CD4-positive, alpha-beta T cell treated with Interleukin-4 for 4 hours (primary cell): Measurements from ENCODE around the gene MPHOSPH10.
"Not testable (repeated sequence)": the region's sequence is repeated elsewhere in the genome, so short reads cannot be mapped to it uniquely, and the experiment has no call there.

Source experiments
- DNase-seq: peaks from one replicate; pipeline ENCODE4 v3.0.0-alpha.2; 2020

MPHOSPH10 gene

DNA sequence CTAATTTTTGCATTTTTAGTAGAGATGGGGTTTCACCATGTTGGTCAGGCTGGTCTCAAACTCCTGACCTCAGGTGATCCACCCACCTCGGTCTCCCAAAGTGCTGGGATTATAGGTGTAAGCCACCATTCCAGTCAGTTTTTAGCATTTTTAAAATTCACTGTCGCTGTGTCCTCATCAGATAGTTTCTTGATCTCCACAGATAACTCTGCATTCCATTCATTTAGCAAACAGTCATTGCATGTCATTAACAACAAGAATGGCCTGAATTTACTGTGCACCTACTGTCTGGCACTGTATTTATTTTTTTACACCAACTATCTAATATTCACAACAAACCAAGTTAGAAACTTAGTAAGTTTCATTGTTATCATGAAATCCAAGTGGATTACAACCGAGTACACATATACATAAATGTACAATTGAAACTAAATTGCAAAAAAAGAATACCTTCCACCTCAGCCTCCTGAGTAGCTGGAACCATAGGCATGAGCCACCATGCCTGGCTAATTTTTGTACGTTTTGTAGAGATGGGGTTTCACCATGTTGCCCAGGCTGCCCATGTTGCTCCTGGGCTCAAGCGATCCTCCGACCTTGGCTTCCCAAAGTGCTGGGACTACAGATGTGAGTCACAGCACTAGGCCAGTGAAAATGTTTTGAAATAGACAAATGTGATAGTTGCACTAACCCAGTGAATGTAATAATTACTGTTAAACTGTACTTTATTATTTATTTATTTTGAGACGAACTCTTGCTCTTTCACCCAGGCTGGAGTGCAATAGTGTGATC is 4.7 kb upstream of the MPHOSPH10 start:
- no peak for DNase-seq

DNA sequence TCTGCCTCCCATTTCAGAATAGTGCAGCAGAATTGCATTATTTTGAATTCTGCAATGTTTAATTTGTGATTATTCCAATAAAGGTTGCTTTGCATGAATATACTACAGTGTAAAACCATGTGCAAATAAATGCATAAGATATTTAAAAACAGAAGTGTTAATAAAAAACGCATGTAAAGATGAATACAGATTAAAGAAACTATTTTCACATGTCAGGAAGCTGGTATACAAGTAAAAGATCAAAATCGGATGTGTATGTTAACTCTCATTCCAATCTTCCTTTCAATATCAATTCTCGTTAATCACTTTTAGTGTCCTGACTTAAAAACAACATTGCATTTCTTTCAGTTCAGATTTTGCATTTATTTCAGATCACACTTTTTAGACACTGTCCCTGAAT is 3.5 kb upstream of the MPHOSPH10 start:
- no peak for DNase-seq

DNA sequence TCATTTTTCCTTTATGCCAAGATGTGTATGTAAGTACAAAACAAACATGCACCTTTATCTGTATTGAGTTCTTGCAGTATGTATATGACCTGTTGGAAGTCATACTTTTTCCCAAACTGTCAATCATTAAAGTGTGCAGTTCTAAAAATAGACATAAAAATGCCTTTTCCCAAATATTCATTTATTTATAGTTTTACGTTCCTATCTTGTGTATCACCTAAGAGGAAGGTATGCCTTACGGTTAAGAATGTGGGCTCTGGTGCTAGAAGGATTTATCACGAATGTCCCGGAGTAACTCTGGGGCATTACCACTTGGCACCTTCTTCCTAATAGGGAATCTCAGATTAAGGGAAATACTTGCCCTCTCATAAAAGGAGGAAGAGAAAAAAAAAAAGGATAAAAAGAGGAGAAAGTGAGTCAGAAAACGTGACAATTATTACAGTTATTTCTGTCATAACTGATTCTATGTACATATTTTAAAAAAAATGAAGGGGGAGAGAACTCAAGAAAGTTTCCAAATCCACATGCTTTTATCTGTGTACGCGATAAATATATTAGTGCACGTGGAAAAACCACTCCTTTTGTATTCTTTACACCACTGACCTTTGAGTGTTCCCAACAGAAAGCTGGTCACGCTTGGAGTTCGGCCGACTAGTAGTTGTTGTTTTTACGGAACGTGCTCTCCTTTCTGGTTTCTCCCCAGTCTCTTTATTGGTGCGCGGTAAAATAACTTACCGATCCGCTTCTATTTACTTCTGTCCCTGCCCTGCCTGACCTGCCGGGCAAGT is 1.1 kb upstream of the MPHOSPH10 start:
- DNase-seq: no peak

DNA sequence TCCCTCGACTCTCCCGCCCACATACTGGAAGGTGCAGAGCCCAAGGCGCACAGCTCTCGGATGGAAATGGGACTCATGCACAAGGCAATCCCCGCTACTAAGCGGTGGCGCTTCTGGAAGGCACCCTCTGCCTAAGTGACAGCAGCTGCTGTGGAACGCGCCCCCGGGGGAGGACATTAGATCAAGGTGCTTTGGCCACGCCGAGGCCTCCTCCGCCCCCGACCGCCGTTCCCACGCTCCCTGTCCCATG is 607 bp upstream of the MPHOSPH10 start:
- DNase-seq: no peak

DNA sequence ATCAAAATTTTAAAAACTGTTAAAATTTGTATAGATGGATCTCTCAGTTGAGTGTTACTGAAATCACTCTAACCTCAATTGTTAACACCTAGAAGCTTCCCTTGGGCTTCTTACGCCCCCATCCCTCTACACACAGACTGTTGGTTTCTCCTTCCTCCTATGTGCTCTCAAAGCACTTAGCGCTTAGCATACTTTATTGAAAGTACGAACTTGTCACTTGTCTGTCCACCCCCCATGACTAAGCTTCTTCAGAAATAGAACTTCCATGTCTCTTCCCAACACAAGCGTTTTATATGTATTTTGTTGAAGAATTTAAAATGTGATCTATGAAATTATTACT is 441 bp downstream of the MPHOSPH10 start:
- DNase-seq: peak; percentile 18

DNA sequence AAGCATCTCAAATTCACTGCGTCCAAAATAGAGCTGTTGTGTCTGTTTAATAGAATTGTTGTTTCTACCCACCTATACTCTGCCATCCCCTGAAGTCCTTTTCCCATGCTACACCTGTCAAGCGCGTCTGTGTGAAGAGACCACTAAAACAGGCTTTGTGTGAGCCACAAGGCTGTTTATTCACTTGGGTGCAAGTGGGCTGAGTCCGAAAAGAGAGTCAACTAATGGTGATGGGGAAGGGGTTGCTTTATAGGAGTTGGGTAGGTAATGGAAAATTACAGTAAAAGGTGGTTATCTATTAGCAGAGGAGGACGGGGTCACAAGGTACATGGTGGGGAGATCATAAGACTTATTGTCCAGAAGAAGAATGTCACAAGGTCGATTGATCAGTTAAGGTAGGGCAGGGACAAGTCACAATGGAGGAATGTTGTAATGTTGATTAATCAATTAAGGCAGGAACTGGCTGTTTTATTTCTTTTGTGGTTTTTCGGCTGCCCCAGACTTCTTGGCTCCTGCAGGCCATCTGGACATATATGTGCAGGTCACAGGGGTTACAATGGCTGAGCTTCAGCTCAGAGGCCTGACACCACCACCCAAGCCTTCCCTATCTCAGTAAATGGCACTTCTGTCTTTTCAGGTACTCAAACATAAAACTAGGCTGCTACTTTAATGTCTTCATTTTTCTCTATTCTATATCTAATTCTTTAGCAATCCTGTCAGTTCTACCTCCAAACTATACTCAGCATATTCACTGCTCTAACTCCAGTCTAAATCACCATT is 1.1 kb downstream of the MPHOSPH10 start:
- not testable (repeated sequence) for DNase-seq

DNA sequence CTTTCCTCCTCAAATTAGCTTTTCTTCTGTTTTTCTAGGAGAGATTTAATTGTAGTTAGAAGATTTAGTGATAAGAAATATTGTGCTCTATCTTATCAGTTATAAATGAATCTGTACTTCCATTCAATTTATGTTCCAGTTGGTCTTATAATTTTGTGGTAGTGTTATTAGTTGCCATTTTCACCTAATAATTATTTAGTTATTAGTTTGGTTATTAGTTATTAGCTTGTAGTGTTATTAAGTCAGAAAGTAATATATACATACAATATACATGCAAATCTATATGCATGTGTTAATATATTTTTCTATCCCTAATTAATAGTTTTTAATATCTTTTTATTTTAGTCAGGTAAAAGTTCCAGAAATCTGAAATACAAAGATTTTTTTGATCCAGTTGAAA is 3.2 kb downstream of the MPHOSPH10 start:
- DNase-seq: no peak

DNA sequence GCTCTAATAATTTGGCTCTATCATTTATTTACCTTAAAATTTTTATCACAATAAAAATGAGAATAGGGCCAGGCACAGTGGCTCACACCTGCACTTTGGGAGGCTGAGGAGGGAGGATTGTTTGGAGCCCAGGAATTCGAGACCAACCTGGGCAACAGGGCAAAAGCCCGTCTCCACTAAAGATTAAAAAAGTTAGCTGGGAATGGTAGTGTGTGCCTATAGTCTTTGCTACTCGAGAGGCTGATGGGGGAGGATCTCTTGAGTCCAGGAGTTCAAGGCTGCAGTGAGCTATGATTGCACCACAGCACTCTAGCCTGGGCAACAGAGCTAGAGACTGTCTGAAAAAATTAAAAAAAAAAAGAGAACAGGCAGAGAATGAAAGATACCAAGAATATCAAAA is 5.7 kb downstream of the MPHOSPH10 start:
- no peak for DNase-seq

DNA sequence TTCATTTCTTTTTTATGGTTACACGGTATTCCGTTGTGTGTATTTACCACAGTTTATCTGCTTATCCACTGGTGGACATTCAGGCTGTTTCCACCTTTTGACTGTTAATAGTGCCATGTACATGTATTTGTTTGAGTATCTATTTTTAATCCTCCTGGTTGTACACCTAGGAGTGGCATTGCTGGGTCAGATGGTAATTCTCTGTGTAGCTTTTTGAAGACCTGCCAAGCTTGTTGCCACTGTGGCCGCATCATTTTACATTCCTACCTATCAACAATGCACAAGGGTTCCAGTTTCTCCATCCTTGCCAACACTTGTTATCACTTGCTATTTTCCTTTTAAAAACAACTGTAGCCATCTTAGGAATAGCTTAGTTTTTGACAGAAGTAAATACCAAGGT is 13.3 kb downstream of the MPHOSPH10 start:
- DNase-seq: no peak

DNA sequence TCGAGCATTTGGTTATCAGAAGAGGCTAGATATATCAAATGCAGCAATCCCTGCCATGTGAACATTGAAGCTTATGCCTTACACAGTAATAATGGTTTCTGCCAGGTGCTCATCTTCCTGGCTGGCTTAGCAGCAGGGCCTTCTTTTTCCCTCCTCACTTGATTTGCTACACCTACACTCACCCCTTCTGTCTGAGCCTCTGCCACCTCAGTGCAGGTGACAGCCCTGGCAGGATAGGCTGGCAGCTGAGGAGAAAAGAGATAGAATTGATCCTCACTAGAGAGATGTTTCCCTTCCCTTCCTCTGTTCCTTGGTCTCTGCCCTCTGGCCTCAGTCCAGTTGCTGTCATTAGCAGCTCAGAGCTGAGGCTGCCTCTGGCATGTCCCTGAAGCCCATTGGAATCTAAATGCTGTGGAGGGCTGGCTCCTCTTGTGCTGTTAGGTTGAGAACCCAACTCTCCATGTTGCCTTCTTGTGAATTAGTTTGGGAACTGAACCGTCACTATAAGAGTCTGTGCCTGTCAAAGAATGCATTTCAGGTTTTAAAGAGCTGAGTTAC is 18.2 kb downstream of the MPHOSPH10 start:
- no peak for DNase-seq

DNA sequence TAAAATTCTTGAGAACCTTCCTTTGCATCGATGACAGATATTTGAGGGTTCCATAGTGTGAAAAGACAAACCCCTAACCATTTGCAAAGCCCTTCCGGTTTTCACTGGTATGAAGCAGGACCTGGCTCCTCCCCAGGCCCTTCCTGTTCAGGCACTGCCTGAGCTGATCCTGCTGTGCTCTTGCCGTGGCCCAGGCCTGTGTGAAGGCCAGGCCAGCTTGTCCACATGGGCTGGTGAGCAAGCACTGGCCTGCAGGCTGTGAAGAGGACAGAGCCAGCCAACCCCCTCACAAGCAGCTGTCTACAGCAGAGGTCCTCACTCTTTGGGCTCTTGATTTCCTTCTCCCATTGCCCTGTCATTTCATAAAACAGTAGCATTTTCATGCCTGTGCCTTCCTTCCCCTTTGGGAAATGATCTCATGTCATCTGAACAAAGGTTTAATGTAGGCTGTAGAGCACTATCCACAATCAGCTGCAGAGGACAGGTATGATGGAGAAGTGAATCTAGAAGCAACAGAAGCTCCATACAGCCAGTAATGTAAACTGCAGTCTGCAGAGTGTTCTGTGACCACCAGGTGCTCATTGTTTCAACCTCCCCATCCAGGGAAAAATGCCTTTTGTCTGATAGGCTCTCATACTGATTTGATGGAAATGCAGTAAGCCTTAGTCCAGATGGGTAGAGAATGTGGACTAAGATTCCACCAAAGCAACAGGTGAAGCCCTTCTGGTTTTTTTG is 19.8 kb downstream of the MPHOSPH10 start:
- DNase-seq: no peak

DNA sequence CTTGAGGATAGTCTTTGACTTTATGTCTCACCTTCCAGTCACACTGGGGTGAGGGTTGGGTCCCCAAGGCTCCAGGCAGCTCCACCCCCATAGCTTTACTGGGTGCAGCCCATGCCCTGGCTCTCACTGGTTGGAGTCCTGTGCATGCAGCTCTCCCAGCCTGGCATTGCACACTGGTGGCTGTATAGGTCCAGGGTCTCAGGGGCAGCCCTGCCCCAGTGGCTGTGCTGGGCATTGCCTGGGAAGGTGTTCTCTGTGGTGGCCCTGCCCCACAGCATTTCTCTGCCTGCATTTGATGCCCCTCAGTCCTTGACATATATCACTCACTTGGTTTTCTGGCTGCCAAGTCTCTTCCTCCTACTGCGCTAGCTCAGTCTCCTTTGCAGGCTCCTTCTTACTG is 21.2 kb downstream of the MPHOSPH10 start:
- DNase-seq: no peak

DNA sequence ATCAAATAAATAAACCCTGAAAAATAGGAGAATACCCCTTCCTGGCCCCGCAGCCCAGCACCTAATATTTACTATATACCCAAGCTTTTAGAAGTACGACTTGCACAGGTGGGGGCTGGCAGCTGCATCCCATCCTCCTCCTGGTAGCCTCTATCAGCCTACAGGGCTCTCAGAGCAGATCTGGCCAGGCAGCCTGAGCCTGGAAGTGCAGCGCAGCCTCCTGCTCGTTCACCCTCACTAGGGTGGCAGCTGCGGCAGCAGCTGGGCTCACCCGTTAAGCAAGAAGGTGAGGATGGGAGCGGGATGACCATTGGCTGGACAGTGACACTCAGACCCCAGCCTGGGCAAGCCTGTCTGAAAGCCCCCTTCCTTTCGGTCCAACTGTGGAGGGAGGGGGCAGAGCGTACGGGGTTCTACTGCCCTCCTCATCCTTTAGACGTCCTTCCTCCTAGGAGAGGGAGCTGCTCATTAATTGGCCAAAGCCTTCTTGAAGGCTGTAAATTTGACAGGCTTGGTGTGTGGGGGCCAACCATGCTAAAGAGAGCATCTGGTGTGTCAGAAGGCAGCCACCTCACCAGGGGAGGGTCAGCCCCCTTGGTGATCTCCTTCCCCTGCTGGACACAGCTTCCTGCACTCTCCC is 23.3 kb downstream of the MPHOSPH10 start:
- no peak for DNase-seq

DNA sequence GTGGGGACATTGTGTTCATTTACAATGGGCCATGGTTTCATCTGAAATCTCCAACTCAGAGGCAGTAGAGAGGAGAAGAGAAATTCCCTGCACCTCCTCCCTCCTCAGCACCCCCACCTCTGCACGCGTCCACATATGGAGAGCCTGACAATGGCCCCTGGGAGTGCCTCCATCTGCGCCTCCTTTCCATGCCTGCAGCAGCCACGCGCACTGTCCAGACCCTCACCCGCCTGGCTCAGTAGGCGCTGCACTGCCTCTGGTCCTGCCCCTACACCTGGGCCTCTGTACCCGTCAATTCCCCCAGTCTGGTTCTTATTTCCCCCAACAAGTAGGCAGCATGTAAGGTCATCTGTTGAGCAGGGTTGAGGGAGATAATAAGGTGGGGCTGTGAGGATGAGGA is 23.8 kb downstream of the MPHOSPH10 start:
- DNase-seq: no peak

DNA sequence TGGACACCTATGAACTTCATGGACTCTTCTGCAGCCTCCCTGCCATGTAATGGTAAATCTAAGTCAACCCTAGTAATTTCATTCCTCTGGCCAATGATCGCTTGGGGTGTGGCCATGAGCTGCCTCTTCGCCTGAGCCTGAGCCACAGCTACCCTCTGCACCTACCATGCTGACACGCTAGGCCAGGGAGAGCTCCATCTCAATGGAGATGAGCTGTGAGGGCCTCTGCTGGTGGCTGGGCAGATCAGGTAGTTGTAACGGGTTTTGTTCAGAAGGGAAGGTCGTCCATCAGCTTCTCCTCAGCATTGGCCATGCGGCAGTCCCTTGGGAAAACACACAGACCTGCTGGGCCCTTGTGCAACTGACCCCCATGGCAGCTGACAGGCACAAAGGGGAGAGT is 24.4 kb downstream of the MPHOSPH10 start:
- DNase-seq: no peak

DNA sequence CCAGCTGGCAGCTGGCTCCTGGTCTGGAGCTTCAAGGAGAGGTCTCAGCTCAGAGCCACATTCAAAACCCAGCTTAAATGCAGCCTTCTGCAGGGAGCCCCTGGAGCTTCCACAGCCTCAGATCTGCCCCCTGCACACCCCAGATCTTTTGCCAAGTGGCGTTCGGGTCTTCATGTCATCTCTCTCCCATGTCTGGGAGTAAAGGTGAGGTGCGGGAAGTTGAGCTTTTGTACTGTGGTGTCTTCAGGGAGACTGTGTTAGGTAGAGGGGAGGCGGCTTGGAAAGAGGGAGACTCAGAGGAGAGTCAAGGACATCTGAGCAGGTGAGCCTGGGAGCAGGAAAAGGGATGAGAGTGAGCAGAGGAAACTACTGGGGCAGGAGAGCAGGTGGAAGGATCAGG is 25.4 kb downstream of the MPHOSPH10 start:
- DNase-seq: no peak

DNA sequence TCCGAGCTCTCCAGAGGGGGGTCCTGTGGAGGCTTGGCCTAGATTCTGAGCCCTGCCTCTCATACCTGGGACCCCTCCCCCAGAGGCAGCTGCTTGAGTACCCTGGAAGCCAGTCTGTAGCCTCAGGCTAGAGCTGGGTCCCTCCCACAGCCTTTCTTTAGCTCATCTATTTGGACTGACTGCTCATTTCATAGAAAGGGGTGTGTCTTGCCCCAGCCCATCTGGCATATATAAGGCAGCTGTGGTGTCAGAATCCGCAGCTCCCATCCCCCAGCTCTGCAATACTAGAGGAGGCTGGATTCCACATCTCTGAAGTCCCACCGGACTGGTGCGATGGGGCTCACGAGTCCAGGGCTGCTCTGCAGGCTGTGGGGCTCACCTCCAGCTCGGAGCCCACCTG is 26.1 kb downstream of the MPHOSPH10 start:
- DNase-seq: no peak

DNA sequence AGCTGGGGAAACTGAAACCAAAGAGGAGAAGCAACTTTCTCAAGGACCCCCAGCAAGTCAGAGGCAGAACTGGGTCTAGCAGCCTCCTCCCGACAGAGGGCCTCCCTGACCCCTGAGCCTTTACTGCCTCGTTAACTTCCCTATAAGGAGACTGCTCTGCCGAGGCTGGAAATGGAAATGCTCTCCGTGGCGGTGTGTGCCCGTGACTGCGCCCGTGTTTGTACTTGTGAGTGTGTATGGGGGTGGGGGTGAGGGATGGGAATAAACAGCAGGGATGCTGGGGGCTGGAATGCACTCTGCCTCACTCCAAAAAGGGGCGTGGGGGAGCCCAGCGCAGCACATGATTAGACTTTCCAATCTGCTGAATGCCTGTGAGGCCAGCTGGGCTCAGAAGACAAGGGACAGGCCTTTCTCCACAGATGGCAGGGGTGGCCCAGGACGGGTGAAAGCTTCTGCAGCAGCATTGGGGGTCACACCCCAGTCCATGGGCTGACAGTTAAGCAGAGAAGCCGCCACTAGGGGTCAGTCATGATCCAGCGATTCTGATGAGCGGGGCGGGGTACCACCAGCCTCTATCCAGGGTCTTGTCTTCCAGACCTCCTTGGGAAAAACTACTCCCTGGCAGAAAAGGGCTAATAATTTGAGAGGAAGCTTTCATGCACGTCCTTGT is 26.8 kb downstream of the MPHOSPH10 start:
- peak; percentile 26 for DNase-seq

DNA sequence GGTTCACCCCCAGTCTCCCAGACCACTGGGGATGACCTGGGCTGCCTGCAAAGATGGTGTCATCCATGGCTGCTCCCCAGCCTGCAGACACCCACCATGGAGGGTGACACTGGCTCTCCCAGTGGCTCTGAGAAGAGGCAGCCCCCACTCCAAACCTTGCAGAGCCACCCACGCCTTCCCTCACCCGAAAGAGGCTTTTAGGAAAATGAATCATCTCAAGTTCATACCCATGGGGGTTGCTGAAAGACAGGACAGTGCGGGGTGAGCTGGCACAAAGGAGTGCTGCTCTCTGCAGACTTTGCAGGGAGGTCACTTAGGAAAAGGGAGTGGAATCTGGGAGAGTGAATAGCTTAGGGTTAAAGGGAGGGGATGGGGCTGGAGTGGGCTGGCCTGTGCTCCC is 36.4 kb downstream of the MPHOSPH10 start:
- no peak for DNase-seq

DNA sequence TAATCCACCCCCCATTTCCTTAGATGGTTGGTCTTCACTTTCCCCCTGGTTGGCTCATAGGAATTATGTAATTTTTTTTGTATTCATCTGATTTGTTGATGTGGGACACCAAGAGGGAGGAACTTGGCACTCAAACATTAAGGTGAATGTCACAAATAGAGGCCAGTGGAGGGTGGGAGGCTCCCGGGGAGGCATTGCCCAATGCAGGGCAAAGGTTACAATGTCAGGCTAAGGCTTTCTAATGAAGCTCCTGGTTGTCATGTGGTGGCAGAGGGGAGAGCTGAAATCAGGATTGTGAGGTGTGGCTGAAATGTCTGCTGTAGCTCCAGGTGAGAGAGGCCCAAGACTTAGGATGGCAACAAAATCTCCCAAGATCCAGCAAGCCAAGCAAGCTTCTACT is 42.7 kb downstream of the MPHOSPH10 start:
- no peak for DNase-seq

DNA sequence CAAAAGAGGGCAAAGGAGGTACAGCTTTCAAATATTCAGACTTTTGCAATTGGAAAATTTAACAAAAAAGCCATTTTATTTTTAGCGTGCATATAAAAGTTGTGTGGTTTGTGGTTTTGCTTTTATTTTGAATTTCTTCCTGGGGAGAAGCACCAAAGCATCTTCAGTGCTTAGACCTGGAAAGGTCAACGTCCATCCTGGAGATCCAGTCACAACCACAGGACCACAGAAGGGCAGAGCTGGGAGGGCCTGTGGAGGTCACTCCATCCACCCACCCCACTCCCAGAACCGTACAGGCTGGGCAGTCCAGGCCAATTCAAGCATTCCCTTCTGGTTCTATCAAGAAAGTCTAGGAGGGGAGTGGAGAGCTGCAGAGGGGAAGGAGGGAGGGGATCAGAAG is 43.8 kb downstream of the MPHOSPH10 start:
- DNase-seq: no peak

DNA sequence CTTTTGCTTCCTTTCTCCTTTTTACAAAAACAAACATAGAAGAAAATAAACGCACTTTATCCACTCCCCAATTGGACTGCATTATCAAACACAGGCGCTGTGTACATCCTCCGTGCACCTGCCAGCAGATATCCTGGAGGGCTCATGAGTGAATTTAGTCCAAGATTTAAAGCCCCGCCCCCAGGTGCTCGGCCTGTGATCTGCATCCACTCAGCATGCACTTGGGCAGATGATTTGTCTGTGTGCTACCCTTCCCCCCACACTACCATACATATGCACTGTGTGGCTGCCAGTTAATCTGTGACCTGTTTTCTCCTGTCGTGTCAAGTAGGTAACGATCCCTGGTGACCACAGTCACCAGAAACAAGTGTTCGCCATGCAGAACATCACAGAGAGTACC is 48.4 kb downstream of the MPHOSPH10 start:
- DNase-seq: not testable (repeated sequence)
